NT2/D1 (cell line): ENCODE data around the gene SLFN14.
"Not testable (repeated sequence)": the region's sequence is repeated elsewhere in the genome, so short reads cannot be mapped to it uniquely, and the experiment has no call there.

ENCODE experiments used
- DNase-seq: peaks from one replicate; pipeline ENCODE4 v3.0.0-alpha.2; 2011; ENCODE audit warnings: low read depth, low spot score
- H3K27me3 ChIP-seq: 2 replicates; pipeline ENCODE4 v1.6.0; 2011; ENCODE audit warnings: mild to moderate bottlenecking; ENCODE audit not compliant: insufficient read length, insufficient read depth
- H3K36me3 ChIP-seq: 2 replicates; pipeline ENCODE4 v1.6.1; 2011; ENCODE audit warnings: mild to moderate bottlenecking, low read length, mixed read lengths; ENCODE audit not compliant: insufficient read depth, insufficient read length
- H3K4me1 ChIP-seq: 2 replicates; pipeline ENCODE4 v1.5.1; 2011; ENCODE audit not compliant: insufficient read depth, insufficient read length
- H3K4me3 ChIP-seq: 2 replicates; pipeline ENCODE4 v1.5.1; 2011; ENCODE audit warnings: low read depth; ENCODE audit not compliant: insufficient read length
- H3K9ac ChIP-seq: 2 replicates; pipeline ENCODE4 v1.6.0; 2011; ENCODE audit warnings: low read depth; ENCODE audit not compliant: insufficient read length
- H3K9me3 ChIP-seq: 2 replicates; pipeline ENCODE4 v1.5.1; 2011; ENCODE audit warnings: mild to moderate bottlenecking, low read length; ENCODE audit not compliant: insufficient read depth
- SUZ12 ChIP-seq: IDR thresholded peaks from 2 replicates; pipeline ENCODE4 v1.6.1; 2011; ENCODE audit not compliant: insufficient read length, insufficient read depth; ENCODE audit errors: extremely low read depth
- YY1 ChIP-seq: IDR thresholded peaks from 2 replicates; pipeline ENCODE4 v1.6.1; 2011; ENCODE audit not compliant: insufficient read length, insufficient read depth
- ZNF274 ChIP-seq: IDR thresholded peaks from 2 replicates; pipeline ENCODE4 v1.6.1; 2011; ENCODE audit warnings: mild to moderate bottlenecking, low read depth, low read length

The SLFN14 gene

DNA sequence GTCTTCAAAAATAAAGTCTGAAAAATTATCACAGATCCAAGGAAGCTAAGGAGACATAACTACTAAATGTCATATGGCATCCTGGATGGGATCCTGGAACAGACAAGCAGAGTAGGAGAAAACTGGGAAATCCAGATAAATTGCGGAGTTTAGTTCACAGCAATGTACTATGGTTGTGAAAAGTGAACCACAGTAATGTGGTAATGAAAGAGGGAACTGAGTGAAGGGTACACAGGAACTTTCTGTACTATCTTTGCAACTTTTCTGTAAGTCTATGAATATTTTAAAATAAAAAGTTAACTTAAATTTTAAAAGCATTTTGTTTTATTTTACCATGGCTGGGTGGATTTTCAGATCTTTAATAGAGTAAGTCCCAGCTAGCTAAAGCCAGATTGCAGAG is 39.5 kb downstream of the SLFN14 start:
- no peak for TF ChIP-seq YY1
- TF ChIP-seq SUZ12: no peak
- no peak for TF ChIP-seq ZNF274
- Histone ChIP-seq H3K36me3 (no peaks in the 10 kb centered on the region), H3K4me1 (no peaks in the 10 kb centered on the region), H3K4me3 (no peak overlapping the region), H3K9ac (no peak overlapping the region), H3K27me3 (no peaks in the 10 kb centered on the region), H3K9me3 (no peaks in the 10 kb centered on the region)
- DNase-seq: no peak

DNA sequence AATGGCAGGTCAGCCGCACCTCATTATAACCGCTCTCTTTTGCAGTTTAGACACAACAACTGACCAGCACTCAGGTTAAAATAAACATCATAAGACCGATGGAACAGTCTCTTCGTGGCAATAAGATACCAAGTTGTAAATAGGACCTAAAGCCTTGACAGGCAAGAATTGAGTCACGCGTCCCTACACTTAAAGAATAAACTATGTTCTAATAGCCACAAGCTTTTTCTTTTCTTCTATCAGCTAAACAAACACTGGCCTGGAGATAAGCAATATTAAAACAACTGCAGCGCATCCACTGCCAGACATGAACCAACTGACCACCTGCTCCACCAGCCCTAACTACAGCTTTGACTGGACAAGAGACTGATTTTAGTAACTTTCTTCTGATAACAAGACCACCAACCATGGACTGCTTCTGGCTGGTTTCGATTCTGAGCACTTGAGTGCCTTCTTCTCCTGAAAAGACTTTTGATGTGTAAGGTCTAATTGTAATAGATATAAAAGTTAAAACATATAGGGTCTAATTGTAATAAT is 40.6 kb downstream of the SLFN14 start:
- DNase-seq: no peak
- no peak overlapping the region for H3K4me3 ChIP-seq
- H3K27me3 ChIP-seq: no peaks in the 10 kb centered on the region
- H3K9ac ChIP-seq: no peak overlapping the region
- no peaks in the 10 kb centered on the region for H3K4me1 ChIP-seq
- TF ChIP-seq ZNF274: no peak
- no peak for TF ChIP-seq SUZ12
- no peak for TF ChIP-seq YY1
- no peaks in the 10 kb centered on the region for H3K9me3 ChIP-seq
- H3K36me3 ChIP-seq: no peaks in the 10 kb centered on the region

DNA sequence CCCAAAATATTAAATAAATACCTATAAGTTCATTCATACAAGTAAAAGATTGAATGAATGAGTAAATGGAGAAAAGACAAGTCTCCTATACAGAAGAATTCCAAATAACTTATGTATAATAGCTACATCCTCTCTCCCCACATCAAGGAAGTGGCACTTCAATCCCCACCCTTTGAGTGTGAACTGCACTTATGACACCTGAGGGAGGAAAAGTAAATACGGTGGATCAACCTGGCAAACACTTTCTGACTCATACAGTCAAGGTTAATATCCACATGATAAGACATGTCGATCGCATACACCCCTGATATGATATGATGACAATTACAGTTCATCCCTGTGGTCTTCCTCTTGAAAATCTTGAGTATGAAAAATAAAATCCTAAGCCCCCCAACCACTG is 41.2 kb downstream of the SLFN14 start:
- no peak overlapping the region for H3K4me3 ChIP-seq
- no peak overlapping the region for H3K9ac ChIP-seq
- H3K36me3 ChIP-seq: no peaks in the 10 kb centered on the region
- no peaks in the 10 kb centered on the region for H3K9me3 ChIP-seq
- TF ChIP-seq YY1 (no peak), ZNF274 (no peak), SUZ12 (no peak)
- no peaks in the 10 kb centered on the region for H3K27me3 ChIP-seq
- no peak for DNase-seq
- H3K4me1 ChIP-seq: no peaks in the 10 kb centered on the region

DNA sequence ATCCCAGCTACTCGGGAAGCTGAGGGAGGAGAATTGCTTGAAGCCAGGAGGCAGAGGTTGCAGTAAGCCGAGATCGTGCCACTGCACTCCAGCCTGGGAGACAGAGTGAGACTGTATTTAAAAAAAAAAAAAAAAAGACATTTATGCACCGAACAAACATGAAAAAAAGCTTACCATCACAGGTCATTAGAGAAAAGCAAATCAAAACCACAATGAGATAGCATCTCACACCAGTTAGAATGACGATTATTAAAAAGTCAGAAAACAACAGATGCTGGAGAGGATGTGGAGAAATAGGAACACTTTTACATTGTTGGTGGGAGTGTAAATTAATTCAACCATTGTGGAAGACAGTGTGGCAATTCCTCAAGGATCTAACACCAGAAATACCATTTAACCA is 42.2 kb downstream of the SLFN14 start:
- H3K4me1 ChIP-seq, H3K9ac ChIP-seq, H3K9me3 ChIP-seq, DNase-seq, H3K36me3 ChIP-seq, H3K27me3 ChIP-seq, H3K4me3 ChIP-seq: not testable (repeated sequence)

DNA sequence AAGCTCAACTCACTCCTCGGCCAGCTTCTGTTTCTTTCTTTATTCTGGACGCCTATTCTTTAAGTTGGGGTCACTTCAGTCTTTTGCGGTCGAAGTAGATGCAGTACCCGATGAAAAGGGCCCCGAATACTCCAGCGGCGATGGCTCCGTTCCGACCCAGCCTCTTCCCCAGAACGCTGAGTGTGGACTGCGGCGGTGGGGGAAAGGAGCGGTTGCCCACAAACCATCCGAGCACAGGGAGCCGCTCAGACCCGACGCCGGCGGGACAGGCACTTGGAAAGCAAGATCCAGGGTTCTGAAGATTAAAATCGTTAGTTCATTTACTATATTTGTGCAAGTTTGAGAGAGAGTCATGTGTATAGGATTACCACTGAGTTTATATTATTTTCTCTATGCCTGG is 45.6 kb downstream of the SLFN14 start:
- Histone ChIP-seq H3K4me1 (no peaks in the 10 kb centered on the region), H3K9ac (no peak overlapping the region), H3K4me3 (no peak overlapping the region), H3K36me3 (no peaks in the 10 kb centered on the region), H3K9me3 (no peaks in the 10 kb centered on the region), H3K27me3 (no peaks in the 10 kb centered on the region)
- DNase-seq: no peak
- TF ChIP-seq SUZ12 (no peak), ZNF274 (no peak), YY1 (no peak)

DNA sequence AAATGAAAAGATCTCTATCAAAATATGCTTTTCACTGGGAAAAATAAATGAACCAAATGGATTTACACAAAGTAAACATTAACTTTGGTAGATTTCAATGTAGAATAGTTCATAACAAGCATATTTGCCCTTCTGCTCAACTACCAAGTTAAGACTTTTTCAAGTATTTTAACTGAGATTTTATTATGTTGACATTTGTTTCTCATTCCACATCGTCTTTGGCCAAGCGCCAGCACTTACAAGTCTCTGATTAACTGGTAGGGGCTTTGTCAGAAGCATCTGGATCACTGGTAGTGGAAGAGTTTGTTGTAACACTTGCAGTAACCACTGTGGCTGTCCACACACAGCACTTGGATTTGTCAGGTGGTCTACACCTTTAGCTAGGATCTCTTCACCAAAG is 46.1 kb downstream of the SLFN14 start:
- Histone ChIP-seq H3K9ac (no peak overlapping the region), H3K9me3 (no peaks in the 10 kb centered on the region), H3K4me3 (no peak overlapping the region), H3K4me1 (no peaks in the 10 kb centered on the region), H3K27me3 (no peaks in the 10 kb centered on the region), H3K36me3 (no peaks in the 10 kb centered on the region)
- no peak for DNase-seq
- TF ChIP-seq ZNF274: no peak
- TF ChIP-seq SUZ12: no peak
- no peak for TF ChIP-seq YY1
